KMS-11 (cell line): ENCODE data around the gene CEMIP.

Experiments used
- H2AFZ ChIP-seq: fragments of 200-600 bp; sonication (generic); 2 replicates; pipeline ENCODE4 v1.6.1; 2016; ENCODE audit warnings: antibody characterized with exemption, mixed run types, low read depth
- H3K27ac ChIP-seq: fragments of 200-600 bp; sonication (generic); 2 replicates; pipeline ENCODE4 v1.6.1; 2016; ENCODE audit warnings: mild to moderate bottlenecking, mixed run types
- H3K27me3 ChIP-seq: fragments of 200-600 bp; sonication (generic); 2 replicates; pipeline ENCODE4 v1.6.1; 2017; ENCODE audit warnings: mild to moderate bottlenecking, low read depth, mixed run types, moderate library complexity; ENCODE audit not compliant: insufficient read depth
- H3K36me3 ChIP-seq: fragments of 200-600 bp; sonication (generic); 2 replicates; pipeline ENCODE4 v1.6.1; 2017; ENCODE audit warnings: mild to moderate bottlenecking, mixed run types; ENCODE audit not compliant: insufficient read depth
- H3K4me1 ChIP-seq: fragments of 200-600 bp; sonication (generic); 2 replicates; pipeline ENCODE4 v1.6.1; 2016; ENCODE audit warnings: mild to moderate bottlenecking, low read depth, mixed run types; ENCODE audit not compliant: poor library complexity, severe bottlenecking
- H3K4me2 ChIP-seq: fragments of 200-600 bp; sonication (generic); 2 replicates; pipeline ENCODE4 v1.7.0; 2016; ENCODE audit warnings: mild to moderate bottlenecking, mixed run types
- H3K4me3 ChIP-seq: fragments of 200-600 bp; sonication (generic); IDR thresholded peaks from 2 replicates; pipeline ENCODE4 v1.6.1; 2017; ENCODE audit warnings: low read depth, low read length, mixed read lengths; ENCODE audit not compliant: insufficient read depth
- H3K79me2 ChIP-seq: fragments of 200-600 bp; sonication (generic); 2 replicates; pipeline ENCODE4 v1.6.1; 2016; ENCODE audit warnings: low read depth, mixed run types; ENCODE audit not compliant: insufficient read depth
- H3K9ac ChIP-seq: fragments of 200-600 bp; sonication (generic); 2 replicates; pipeline ENCODE4 v1.6.1; 2016; ENCODE audit warnings: mild to moderate bottlenecking, mixed run types
- H4K20me1 ChIP-seq: fragments of 200-600 bp; sonication (generic); 2 replicates; pipeline ENCODE4 v1.6.1; 2016; ENCODE audit warnings: mild to moderate bottlenecking, mixed run types; ENCODE audit not compliant: insufficient read depth
- TF ChIP-seq, protein P1 (sequence below): fragments of 200-600 bp; sonication (generic); conservative IDR thresholded peaks from 2 replicates; pipeline ENCODE4 v1.6.1; 2017; ENCODE audit warnings: low read depth, mild to moderate bottlenecking, antibody characterized with exemption, low read length, moderate library complexity, mixed read lengths

The CEMIP gene

DNA sequence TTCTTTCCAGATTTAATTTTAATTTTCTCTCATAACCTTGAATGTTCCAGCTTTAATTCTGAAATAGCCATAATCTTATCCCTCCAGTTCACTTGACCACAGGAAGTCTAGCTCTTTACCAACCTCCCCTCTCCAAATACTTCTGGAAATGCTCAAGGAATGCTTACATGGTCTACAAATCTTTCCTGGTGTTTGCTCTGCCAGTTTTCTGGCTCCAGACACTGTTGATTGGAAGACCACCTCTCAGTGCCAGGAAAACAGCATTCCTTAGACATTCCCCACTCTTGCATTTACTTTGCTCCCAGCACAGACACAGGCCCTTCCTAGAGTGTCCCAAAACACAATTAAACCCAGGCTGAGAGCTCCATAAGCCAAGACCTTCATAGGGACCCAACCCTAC lies 111.8 kb downstream of the CEMIP start:
- Histone ChIP-seq H3K79me2 (no peaks in the 10 kb centered on the region), H3K27me3 (no peaks in the 10 kb centered on the region), H4K20me1 (no peaks in the 10 kb centered on the region), H3K4me1 (no peaks in the 10 kb centered on the region), H2AFZ (no peak overlapping the region), H3K36me3 (no peaks in the 10 kb centered on the region), H3K4me3 (no peak overlapping the region), H3K9ac (no peak overlapping the region), H3K27ac (no peak overlapping the region), H3K4me2 (no peak overlapping the region)
- TF ChIP-seq, protein P1, sequence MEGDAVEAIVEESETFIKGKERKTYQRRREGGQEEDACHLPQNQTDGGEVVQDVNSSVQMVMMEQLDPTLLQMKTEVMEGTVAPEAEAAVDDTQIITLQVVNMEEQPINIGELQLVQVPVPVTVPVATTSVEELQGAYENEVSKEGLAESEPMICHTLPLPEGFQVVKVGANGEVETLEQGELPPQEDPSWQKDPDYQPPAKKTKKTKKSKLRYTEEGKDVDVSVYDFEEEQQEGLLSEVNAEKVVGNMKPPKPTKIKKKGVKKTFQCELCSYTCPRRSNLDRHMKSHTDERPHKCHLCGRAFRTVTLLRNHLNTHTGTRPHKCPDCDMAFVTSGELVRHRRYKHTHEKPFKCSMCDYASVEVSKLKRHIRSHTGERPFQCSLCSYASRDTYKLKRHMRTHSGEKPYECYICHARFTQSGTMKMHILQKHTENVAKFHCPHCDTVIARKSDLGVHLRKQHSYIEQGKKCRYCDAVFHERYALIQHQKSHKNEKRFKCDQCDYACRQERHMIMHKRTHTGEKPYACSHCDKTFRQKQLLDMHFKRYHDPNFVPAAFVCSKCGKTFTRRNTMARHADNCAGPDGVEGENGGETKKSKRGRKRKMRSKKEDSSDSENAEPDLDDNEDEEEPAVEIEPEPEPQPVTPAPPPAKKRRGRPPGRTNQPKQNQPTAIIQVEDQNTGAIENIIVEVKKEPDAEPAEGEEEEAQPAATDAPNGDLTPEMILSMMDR = no peak

DNA sequence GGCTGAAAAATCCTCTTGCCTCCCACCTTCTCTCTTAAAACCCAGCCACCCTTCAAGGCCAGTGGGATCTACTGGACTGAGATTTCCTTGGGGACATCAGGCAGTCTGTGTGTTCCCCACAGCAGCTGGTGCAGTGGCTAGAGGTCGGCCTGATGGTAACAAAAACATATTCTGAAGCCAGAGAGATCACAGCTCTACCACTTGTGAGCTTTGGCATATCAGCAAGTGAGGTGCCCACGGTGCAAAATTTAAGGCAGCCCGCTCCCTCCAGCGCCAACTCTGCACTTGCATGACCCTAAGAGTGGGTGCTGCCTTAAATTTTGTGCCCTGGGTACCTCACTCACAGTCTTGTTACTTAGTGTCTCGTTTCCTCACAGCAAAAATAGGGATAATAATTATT lies 113.2 kb downstream of the CEMIP start:
- Histone ChIP-seq H3K4me3 (no peak overlapping the region), H3K79me2 (no peaks in the 10 kb centered on the region), H3K36me3 (no peaks in the 10 kb centered on the region), H2AFZ (no peak overlapping the region), H4K20me1 (no peaks in the 10 kb centered on the region), H3K4me2 (no peak overlapping the region), H3K27me3 (no peaks in the 10 kb centered on the region), H3K9ac (no peak overlapping the region), H3K4me1 (no peaks in the 10 kb centered on the region), H3K27ac (no peak overlapping the region)
- TF ChIP-seq, protein P1 = no peak

DNA sequence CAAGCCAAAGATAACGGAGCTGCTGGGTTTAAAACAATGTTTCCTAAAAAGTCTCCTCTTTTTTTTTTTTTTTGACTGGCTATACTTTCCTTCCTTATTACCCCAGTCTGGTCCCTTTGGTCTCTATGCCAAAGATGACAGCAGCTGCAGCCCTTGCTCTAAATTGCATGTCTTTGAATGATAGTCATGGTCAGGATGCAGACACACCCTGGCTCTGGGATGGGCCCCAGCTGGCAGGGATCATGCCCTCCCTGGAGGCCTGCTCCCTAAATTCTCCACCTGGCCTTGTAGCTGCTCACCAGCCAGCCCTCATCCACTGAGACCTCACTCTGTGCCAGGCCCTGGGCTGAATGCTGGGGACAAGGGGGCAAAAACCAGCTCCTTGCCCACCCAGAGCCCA lies 114.6 kb downstream of the CEMIP start:
- Histone ChIP-seq H3K36me3 (no peaks in the 10 kb centered on the region), H3K79me2 (no peaks in the 10 kb centered on the region), H3K27ac (no peak overlapping the region), H4K20me1 (no peaks in the 10 kb centered on the region), H3K9ac (no peak overlapping the region), H3K4me2 (no peak overlapping the region), H3K4me1 (no peaks in the 10 kb centered on the region), H3K27me3 (no peaks in the 10 kb centered on the region), H3K4me3 (no peak overlapping the region), H2AFZ (no peak overlapping the region)
- TF ChIP-seq, protein P1 = no peak

DNA sequence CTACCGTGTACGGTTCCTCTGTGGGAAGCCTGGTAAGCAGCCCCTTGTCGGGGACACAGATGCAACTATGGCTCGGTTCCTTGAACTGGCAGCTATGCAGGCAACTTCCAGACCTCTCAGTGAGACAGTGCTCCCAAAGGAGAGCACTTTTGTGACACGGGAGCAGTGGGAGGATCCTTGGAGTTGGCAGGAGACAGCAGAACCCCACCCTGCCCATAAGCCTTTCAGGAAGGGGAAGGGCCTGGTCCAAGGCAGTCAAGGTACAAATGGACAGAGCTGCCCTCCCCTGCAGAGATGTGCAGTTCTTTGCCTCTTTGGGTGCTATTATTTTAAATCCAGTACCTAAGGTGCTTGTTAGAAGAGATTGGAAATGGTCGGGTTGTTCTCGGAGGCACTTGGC lies 115.9 kb downstream of the CEMIP start:
- Histone ChIP-seq H3K9ac (no peak overlapping the region), H3K4me3 (no peak overlapping the region), H3K36me3 (no peaks in the 10 kb centered on the region), H3K4me1 (no peaks in the 10 kb centered on the region), H3K27me3 (no peaks in the 10 kb centered on the region), H4K20me1 (no peaks in the 10 kb centered on the region), H3K4me2 (no peak overlapping the region), H2AFZ (no peak overlapping the region), H3K79me2 (no peaks in the 10 kb centered on the region), H3K27ac (no peak overlapping the region)
- TF ChIP-seq, protein P1 = no peak

DNA sequence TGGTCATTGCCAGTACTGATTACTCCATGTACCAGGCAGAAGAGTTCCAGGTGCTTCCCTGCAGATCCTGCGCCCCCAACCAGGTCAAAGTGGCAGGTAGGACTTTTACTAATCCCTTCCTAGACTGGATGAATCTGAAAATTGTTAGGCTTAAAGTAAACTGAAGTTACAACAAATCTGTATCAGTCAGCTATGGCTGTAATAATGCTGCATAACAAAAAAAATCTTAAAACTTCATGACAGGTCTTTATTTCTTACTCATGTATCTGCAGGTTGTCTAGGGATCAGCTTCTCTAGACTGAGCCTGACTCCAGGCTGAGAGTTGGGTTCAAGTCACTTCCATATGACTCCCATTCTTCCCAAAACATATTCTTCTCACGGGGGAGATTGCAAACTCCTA lies 116.8 kb downstream of the CEMIP start:
- Histone ChIP-seq H2AFZ (no peak overlapping the region), H3K79me2 (no peaks in the 10 kb centered on the region)
- TF ChIP-seq, protein P1 = no peak

More for the DNA sequence above, 116.8 kb downstream of the CEMIP start:
- no peak overlapping the region for H3K27ac ChIP-seq
- H3K36me3 ChIP-seq = no peaks in the 10 kb centered on the region
- no peaks in the 10 kb centered on the region for H4K20me1 ChIP-seq
- no peak overlapping the region for H3K4me2 ChIP-seq
- H3K9ac ChIP-seq = no peak overlapping the region
- H3K4me1 ChIP-seq = no peaks in the 10 kb centered on the region
- H3K4me3 ChIP-seq = no peak overlapping the region
- H3K27me3 ChIP-seq = no peaks in the 10 kb centered on the region
